Osteoblast (primary cell): ENCODE measurements around the gene PKP3. TPM values are rescaled to one million over a fixed set of nuclear protein-coding genes. Genes with fewer than 3 reads are reported as not detected.
A peak's percentile ranks its signal among the peaks of the same experiment; 100 is the strongest.

Source experiments
- DNase-seq: peaks from one replicate; pipeline ENCODE4 v3.0.0; 2011; ENCODE audit warnings: low spot score, mixed read lengths; ENCODE audit not compliant: insufficient read length; ENCODE audit errors: missing footprints
- H2AFZ ChIP-seq: 2 replicates; pipeline ENCODE4 v1.6.0; 2011; ENCODE audit warnings: mild to moderate bottlenecking, low read length
- H3K27ac ChIP-seq: 2 replicates; pipeline ENCODE4 v1.5.1; 2011; ENCODE audit warnings: mild to moderate bottlenecking, low read depth, low read length, moderate library complexity
- H3K27me3 ChIP-seq: 2 replicates; pipeline ENCODE4 v1.6.0; 2012; ENCODE audit warnings: mild to moderate bottlenecking, control low read depth, inconsistent platforms, low read length, moderate library complexity; ENCODE audit not compliant: insufficient read depth
- H3K36me3 ChIP-seq: 2 replicates; pipeline ENCODE4 v1.5.1; 2011; ENCODE audit warnings: mild to moderate bottlenecking, low read length, control low read depth, moderate library complexity; ENCODE audit not compliant: insufficient read depth
- H3K4me1 ChIP-seq: 2 replicates; pipeline ENCODE4 v1.5.1; 2011; ENCODE audit warnings: mild to moderate bottlenecking, low read length, control low read depth, moderate library complexity; ENCODE audit not compliant: insufficient read depth
- H3K4me2 ChIP-seq: 2 replicates; pipeline ENCODE4 v1.6.0; 2011; ENCODE audit warnings: mild to moderate bottlenecking, low read length; ENCODE audit not compliant: insufficient read depth
- H3K4me3 ChIP-seq: fragments of 200-600 bp; sonication (generic); 3 replicates; pipeline ENCODE4 v1.5.1; 2012; ENCODE audit warnings: mild to moderate bottlenecking, low read length, inconsistent platforms; ENCODE audit not compliant: insufficient read depth
- H3K79me2 ChIP-seq: 2 replicates; pipeline ENCODE4 v1.6.0; 2012; ENCODE audit warnings: mild to moderate bottlenecking, low read length, control low read depth, inconsistent platforms; ENCODE audit not compliant: insufficient read depth
- H3K9me3 ChIP-seq: 2 replicates; pipeline ENCODE4 v1.5.1; 2011; ENCODE audit warnings: low read depth, low read length, control low read depth
- H4K20me1 ChIP-seq: 2 replicates; pipeline ENCODE4 v1.6.0; 2012; ENCODE audit warnings: mild to moderate bottlenecking, low read length, control low read depth; ENCODE audit not compliant: insufficient read depth
- total RNA-seq: library from RNA; depleted of rRNA; stranded (reverse); fragments of >200 nt; gene quantifications from 2 replicates; pipeline ENCODE4 v1.2.3, GENCODE V29; 2012
- TF ChIP-seq, protein P1 (sequence below): IDR thresholded peaks from 2 replicates; pipeline ENCODE4 v1.5.1; 2011; ENCODE audit warnings: mild to moderate bottlenecking, low read depth, low read length, moderate library complexity; ENCODE audit errors: extremely low read depth

PKP3 gene
- total RNA-seq, 1 donor, result 2.5 TPM

DNA sequence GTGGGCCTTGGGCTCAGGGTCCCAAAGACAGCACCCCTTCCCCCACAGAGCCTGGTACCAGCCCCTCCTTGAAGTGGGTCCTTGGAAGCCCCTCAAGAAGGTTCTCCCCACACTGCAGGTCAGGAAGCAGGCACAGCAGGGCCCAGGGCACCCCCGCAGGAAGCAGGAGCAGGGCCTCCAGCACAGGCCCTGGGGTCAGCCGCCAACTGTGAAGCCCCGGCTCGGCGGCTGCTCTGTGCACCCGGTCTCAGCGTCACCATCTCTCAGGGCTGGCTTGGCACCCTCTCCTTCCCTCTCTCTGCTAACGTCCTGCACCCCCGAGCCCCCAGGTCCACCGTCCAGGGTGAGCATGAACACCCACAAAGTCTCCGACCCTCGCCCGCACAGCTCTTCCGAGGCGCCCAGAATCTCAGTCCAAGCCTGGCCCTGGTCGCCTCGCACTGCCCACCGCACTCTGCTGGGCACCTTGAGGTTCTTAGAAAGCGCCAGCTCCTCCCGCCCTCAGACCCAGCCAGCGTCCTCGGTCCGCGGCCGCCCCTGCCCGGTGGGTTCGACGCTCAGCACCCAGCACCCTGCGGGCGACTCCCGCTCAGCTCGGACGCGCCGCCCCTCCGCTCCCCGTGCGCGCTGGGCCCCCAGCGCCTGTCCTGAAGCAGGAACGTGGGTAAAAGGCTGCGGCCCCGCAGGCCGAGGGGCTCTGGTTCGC, 22.2 kb downstream of the PKP3 start:
- H3K27ac ChIP-seq, result no peak overlapping the region
- H3K4me3 ChIP-seq, result peak overlapping the region; percentile 60
- H3K27me3 ChIP-seq, result peaks cover 15% of the 10 kb centered on the region
- peaks cover 6% of the 10 kb centered on the region for H3K4me1 ChIP-seq
- no peaks in the 10 kb centered on the region for H4K20me1 ChIP-seq
- peak overlapping the region; percentile 61 for H3K4me2 ChIP-seq
- DNase-seq, result no peak
- no peaks in the 10 kb centered on the region for H3K9me3 ChIP-seq
- TF ChIP-seq, protein P1, sequence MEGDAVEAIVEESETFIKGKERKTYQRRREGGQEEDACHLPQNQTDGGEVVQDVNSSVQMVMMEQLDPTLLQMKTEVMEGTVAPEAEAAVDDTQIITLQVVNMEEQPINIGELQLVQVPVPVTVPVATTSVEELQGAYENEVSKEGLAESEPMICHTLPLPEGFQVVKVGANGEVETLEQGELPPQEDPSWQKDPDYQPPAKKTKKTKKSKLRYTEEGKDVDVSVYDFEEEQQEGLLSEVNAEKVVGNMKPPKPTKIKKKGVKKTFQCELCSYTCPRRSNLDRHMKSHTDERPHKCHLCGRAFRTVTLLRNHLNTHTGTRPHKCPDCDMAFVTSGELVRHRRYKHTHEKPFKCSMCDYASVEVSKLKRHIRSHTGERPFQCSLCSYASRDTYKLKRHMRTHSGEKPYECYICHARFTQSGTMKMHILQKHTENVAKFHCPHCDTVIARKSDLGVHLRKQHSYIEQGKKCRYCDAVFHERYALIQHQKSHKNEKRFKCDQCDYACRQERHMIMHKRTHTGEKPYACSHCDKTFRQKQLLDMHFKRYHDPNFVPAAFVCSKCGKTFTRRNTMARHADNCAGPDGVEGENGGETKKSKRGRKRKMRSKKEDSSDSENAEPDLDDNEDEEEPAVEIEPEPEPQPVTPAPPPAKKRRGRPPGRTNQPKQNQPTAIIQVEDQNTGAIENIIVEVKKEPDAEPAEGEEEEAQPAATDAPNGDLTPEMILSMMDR, result no peak
- H3K36me3 ChIP-seq, result no peaks in the 10 kb centered on the region
- no peaks in the 10 kb centered on the region for H3K79me2 ChIP-seq
- peak overlapping the region; percentile 29 for H2AFZ ChIP-seq

DNA sequence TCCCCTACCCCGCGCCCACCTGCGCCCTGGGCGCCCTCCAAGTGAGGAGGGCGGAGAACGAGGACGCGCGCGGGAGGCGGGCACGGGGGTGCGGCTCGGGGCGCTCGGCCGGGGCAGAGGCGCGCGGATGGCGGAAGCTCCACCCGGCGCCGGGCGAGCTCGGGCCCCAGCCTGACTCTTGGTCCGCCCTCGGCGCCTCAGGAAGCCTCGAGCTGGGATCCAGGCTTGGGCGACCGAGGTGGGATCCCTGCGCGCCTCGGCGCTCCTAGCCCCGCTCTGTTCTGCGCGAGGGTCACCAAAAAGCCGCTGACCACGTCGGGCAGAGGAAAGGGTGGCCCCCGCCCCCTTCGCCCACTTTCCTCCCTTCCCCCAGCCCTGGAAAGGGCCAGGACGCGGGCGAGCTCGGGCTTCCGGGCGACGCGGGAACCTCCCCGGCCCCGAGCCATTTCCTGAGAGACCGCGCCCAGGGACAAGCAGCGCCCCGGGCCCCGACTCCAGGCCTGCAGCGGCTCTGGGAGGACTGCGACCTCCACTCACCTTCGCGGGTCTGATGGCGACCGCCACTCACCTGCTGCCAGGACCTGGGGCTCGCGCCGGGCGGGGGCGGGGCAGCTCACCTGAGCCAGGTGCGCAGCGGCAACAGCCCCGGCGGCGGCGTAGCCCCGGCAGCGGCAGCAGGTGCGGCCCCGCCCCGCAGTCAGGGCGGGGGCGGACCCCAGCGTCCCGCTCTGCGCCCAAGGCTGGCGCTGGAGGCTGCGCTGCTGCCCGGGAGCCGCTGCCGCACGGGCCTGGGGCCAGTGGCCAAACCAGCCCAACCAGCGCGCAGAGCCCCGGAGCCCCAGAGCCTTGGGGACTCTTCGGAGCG, 23.0 kb downstream of the PKP3 start:
- Histone ChIP-seq H3K27me3 (peaks cover 15% of the 10 kb centered on the region), H3K79me2 (no peaks in the 10 kb centered on the region), H3K9me3 (no peaks in the 10 kb centered on the region), H3K4me2 (peak overlapping the region; percentile 61), H3K4me1 (peaks cover 6% of the 10 kb centered on the region), H3K36me3 (no peaks in the 10 kb centered on the region), H3K4me3 (peak overlapping the region; percentile 60), H3K27ac (no peak overlapping the region), H4K20me1 (no peaks in the 10 kb centered on the region), H2AFZ (peak overlapping the region; percentile 59)
- TF ChIP-seq, protein P1, result no peak
- peak; percentile 97 for DNase-seq

DNA sequence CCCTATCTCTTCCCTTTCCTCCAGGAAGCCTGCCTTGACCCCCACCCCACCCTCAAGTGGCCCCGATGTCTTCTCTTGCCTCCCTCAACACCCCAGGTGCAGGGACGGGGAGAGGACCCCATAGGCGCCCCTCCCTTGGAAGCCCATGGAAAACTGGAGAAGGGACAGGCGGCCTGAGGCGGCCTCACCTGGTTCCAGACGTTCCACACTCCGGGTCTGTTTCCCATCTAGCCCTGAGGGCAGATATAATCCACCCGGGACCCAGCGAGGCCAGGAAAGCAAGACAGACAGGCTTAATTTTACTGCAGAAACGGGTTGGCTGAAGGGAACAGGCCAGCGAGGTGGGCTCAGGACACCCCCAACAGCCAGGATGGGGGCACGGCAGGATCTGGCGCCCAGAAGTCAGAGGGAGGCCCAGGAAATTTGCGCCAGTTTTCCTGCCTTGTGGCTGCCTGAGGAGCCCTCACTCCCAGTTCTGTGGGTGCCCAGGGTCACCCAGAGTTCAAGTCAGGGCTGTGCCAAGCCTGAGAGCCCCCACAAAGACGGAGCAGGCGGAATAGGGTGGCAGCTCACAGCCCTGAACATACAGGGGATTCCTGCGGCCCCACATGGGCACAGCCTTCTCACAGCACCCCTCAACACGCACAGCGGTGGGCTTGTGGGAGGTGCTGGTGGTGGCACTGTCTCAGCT, 23.8 kb downstream of the PKP3 start:
- Histone ChIP-seq H3K36me3 (no peaks in the 10 kb centered on the region), H3K4me3 (no peak overlapping the region), H3K27ac (no peak overlapping the region), H2AFZ (no peak overlapping the region), H3K79me2 (no peaks in the 10 kb centered on the region), H3K4me1 (peaks cover 6% of the 10 kb centered on the region), H3K9me3 (no peaks in the 10 kb centered on the region), H3K27me3 (peaks cover 15% of the 10 kb centered on the region), H3K4me2 (no peak overlapping the region), H4K20me1 (no peaks in the 10 kb centered on the region)
- TF ChIP-seq, protein P1, result no peak
- no peak for DNase-seq
